AG09309 (cell line): Measurements from ENCODE around the gene FKBP6.
"Not testable (repeated sequence)": the region's sequence is repeated elsewhere in the genome, so short reads cannot be mapped to it uniquely, and the experiment has no call there.

Experiments
- DNase-seq: peaks from one replicate; pipeline ENCODE4 v3.0.0-alpha.2; 2010; ENCODE audit warnings: low read depth
- H3K4me3 ChIP-seq: 2 replicates; pipeline ENCODE4 v1.5.1; 2011; ENCODE audit warnings: mild to moderate bottlenecking, low read depth, low read length, moderate library complexity; ENCODE audit not compliant: control insufficient read depth
- CTCF ChIP-seq: IDR thresholded peaks from 2 replicates; pipeline ENCODE4 v1.5.1; 2011; ENCODE audit warnings: mild to moderate bottlenecking, low read depth, low read length, inconsistent platforms; ENCODE audit not compliant: insufficient read depth, control insufficient read depth; ENCODE audit errors: missing control alignments

Gene FKBP6

DNA sequence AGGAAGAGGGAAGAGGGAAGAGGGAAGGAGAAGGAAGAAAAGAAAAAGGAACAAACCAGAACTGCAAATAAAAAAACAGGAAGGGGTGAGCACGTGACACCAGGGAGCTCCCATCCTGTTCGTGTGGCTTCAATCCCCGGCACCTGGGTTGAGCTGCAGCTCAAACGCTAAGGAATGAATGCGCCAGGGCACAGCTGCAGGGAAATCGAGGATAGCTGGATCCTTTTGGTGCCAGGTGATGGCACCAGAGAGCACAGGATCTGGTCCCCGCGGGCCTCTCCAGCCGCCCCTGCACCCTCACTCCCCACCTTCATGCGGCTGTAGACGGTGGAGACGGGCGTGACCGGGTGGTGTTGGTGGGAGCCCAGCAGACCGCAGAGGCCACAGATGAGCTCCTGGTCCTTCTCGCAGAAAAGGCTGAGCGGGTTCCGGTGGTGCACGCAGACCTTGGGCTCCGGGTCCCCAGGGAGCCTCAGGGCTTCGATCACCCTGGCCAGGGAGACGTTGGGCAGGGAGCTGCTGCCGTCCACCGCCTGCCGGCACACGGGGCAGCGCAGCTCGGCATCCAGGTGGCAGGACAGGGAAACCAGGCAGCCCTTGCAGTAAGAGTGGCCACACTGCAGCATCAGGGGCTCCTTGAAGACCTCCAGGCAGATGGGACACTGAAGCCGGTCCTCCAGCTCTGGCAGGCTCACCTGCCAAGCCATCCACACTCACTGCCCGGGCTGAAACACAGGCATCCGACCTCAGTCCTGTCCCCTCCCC is 3.7 kb upstream of the FKBP6 start:
- H3K4me3 ChIP-seq, DNase-seq: not testable (repeated sequence)

GRCh38 chr7:73325424-73325823 is 2.5 kb upstream of the FKBP6 start:
- not testable (repeated sequence) for H3K4me3 ChIP-seq, DNase-seq

More for the DNA sequence above, 3.7 kb upstream of the FKBP6 start:
- TF ChIP-seq CTCF: peak; percentile 66

DNA sequence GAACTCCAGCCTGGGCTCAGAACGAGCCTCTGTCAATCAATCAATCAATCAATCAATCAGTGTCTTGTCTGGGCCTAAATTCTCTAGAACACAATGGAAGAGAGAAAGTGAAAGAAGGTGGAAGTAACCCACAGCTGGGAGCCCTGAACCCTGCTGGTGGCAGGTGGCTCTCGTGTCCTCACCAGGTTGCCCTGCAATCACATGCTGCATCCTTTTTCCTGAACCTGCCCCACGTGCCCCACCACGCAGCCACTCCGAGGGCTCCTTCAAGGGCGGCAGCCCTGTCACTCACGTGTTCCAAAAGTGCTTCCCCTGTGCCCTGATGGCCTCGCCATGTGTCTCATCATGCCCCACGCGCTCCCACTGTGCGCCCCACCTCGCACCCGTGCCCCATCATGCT is 512 bp upstream of the FKBP6 start:
- H3K4me3 ChIP-seq, DNase-seq: not testable (repeated sequence)

DNA sequence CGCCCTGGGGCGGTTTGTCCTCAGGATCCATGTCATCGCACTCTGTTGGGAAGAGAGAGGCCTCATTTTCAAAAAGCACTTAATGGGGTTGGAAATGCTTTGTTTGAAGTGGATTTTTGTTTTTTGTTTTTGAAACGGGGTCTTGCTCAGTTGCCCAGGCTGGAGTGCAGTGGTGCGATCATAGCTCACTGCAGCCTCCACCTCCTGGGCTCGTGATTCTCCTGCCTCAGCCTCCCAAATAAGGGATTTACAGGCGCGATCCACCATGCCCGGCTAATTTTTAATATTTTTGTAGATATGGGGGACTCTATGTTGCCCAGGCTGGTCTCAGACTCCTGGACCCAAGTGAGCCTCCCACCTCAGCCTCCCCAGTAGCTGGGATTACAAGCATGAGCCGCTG is 735 bp downstream of the FKBP6 start:
- no peak overlapping the region for H3K4me3 ChIP-seq
- TF ChIP-seq CTCF: no peak
- DNase-seq: no peak

- H3K4me3 ChIP-seq: no peak overlapping the region
Measured at GRCh38 chr7:73329861-73330581, 2.1 kb downstream of the FKBP6 start.

GRCh38 chr7:73330772-73331171 is 2.8 kb downstream of the FKBP6 start:
- no peak for TF ChIP-seq CTCF
- no peak for DNase-seq

More at GRCh38 chr7:73329861-73330581, 2.1 kb downstream of the FKBP6 start:
- no peak for DNase-seq
- TF ChIP-seq CTCF: no peak

DNA sequence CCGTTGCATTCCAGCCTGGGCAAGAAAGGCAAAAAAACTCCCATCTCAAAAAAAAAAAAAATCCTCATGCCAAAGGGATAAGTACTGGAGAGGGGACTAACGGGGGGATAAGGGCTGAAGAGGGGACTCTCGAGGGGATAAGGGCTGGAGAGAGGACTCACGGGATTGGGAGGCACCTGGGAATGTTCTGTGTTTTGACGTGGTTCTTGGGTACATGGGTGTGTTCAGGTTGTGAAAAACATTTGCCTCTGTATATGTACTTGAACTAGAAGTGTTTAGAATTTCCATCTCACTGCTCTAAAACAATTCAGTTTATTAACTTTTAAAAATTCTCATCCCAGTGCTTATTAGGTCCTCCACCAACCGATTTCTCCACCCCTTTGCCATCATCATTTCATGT is 4.5 kb downstream of the FKBP6 start:
- no peak for TF ChIP-seq CTCF

More at GRCh38 chr7:73330772-73331171, 2.8 kb downstream of the FKBP6 start:
- no peak overlapping the region for H3K4me3 ChIP-seq

More for the DNA sequence above, 4.5 kb downstream of the FKBP6 start:
- no peak for DNase-seq
- no peak overlapping the region for H3K4me3 ChIP-seq
